K562 (cell line): ENCODE data around the gene TSPAN32.

Source experiments
- IRF2 ChIP-seq: sonication (generic); formaldehyde crosslinking; IDR thresholded peaks from 2 replicates; pipeline ENCODE4 v1.8.1; 2022; ENCODE audit warnings: mild to moderate bottlenecking, missing genetic modification reagents
- NR1H2 ChIP-seq: sonication (generic); formaldehyde crosslinking; IDR thresholded peaks from 2 replicates; pipeline ENCODE4 v1.4.0; 2020; ENCODE audit warnings: mild to moderate bottlenecking, missing genetic modification reagents
- NRF1 ChIP-seq, 2 experiments: fragments of 450-650 bp; IDR thresholded peaks in 1 of 2; conservative IDR thresholded peaks in 1 of 2; 2 replicates each; pipeline ENCODE4 v1.6.1; 2014; ENCODE audit warnings: mild to moderate bottlenecking in 2 of 2
- RFX1 ChIP-seq: fragments of 450-650 bp; IDR thresholded peaks from 2 replicates; pipeline ENCODE4 v1.6.1; 2016; ENCODE audit warnings: mild to moderate bottlenecking, moderate library complexity
- SRSF1 ChIP-seq: fragments of 200-400 bp; formaldehyde crosslinking; IDR thresholded peaks from 2 replicates; pipeline ENCODE4 v1.6.1; 2017; ENCODE audit warnings: mild to moderate bottlenecking, low read depth, low read length, moderate library complexity
- ZNF184 ChIP-seq: sonication (generic); formaldehyde crosslinking; IDR thresholded peaks from 2 replicates; pipeline ENCODE4 v1.5.0; 2020; ENCODE audit warnings: missing genetic modification reagents
- ZNF282 ChIP-seq: sonication (generic); formaldehyde crosslinking; IDR thresholded peaks from 2 replicates; pipeline ENCODE4 v1.8.1; 2023; ENCODE audit warnings: missing genetic modification reagents
- TF ChIP-seq, protein P1 (sequence below), 3 experiments: IDR thresholded peaks in 2 of 3; conservative IDR thresholded peaks in 1 of 3; 2 replicates each; pipeline ENCODE4 v1.5.1; 2011 to 2012; ENCODE audit warnings: low read length in 3 of 3, mild to moderate bottlenecking in 3 of 3, control low read depth in 2 of 3, improper control_type of control experiment in 1 of 3, inconsistent platforms in 1 of 3, low read depth in 1 of 3, mixed read lengths in 1 of 3, moderate library complexity in 1 of 3; ENCODE audit not compliant: insufficient read depth in 2 of 3
- TF ChIP-seq, protein P2 (sequence below): fragments of 150-350 bp; conservative IDR thresholded peaks from 2 replicates; pipeline ENCODE4 v1.6.1; 2014; ENCODE audit warnings: low read length

DNA sequence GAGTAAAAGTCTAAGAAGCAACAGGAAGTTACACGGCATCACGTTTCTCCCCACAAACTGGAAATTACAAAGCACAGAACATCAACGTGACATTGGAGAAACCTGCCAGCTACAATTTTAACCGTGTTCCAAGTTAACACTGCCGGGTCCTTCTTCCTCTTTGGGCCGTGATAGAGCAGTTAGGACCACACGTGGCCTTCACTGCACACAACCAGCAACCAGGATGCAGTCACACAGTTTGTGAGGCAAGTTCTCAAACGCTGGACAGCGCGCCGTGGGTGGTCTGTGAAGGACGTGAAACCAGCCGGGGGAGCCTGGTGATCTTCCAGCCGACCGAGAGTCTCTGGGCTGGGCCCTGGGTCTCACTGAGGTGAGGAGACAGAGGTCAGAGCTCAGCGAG lies 14.7 kb upstream of the TSPAN32 start:
- TF ChIP-seq ZNF282 (CRISPR knock-in tag) (no peak), RFX1 (no peak), NR1H2 (CRISPR knock-in tag) (no peak), IRF2 (CRISPR knock-in tag) (no peak), ZNF184 (CRISPR knock-in tag) (no peak), NRF1 (conservative IDR thresholded peaks at IDR 0.05 in 1 of 2, IDR thresholded peaks at IDR 0.05 in 1 of 2) (no peak), SRSF1 (no peak)
- TF ChIP-seq, protein P1, sequence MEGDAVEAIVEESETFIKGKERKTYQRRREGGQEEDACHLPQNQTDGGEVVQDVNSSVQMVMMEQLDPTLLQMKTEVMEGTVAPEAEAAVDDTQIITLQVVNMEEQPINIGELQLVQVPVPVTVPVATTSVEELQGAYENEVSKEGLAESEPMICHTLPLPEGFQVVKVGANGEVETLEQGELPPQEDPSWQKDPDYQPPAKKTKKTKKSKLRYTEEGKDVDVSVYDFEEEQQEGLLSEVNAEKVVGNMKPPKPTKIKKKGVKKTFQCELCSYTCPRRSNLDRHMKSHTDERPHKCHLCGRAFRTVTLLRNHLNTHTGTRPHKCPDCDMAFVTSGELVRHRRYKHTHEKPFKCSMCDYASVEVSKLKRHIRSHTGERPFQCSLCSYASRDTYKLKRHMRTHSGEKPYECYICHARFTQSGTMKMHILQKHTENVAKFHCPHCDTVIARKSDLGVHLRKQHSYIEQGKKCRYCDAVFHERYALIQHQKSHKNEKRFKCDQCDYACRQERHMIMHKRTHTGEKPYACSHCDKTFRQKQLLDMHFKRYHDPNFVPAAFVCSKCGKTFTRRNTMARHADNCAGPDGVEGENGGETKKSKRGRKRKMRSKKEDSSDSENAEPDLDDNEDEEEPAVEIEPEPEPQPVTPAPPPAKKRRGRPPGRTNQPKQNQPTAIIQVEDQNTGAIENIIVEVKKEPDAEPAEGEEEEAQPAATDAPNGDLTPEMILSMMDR (IDR thresholded peaks at IDR 0.05 in 2 of 3, conservative IDR thresholded peaks at IDR 0.05 in 1 of 3; ENCODE audit: insufficient read depth in 2 of 3, low read depth in 1 of 3, low read length in 3 of 3): no peak
- TF ChIP-seq, protein P2, sequence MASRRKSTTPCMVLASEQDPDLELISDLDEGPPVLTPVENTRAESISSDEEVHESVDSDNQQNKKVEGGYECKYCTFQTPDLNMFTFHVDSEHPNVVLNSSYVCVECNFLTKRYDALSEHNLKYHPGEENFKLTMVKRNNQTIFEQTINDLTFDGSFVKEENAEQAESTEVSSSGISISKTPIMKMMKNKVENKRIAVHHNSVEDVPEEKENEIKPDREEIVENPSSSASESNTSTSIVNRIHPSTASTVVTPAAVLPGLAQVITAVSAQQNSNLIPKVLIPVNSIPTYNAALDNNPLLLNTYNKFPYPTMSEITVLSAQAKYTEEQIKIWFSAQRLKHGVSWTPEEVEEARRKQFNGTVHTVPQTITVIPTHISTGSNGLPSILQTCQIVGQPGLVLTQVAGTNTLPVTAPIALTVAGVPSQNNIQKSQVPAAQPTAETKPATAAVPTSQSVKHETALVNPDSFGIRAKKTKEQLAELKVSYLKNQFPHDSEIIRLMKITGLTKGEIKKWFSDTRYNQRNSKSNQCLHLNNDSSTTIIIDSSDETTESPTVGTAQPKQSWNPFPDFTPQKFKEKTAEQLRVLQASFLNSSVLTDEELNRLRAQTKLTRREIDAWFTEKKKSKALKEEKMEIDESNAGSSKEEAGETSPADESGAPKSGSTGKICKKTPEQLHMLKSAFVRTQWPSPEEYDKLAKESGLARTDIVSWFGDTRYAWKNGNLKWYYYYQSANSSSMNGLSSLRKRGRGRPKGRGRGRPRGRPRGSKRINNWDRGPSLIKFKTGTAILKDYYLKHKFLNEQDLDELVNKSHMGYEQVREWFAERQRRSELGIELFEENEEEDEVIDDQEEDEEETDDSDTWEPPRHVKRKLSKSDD: no peak
